ENCODE measurements around the gene DDX5.

DDX5 gene

GRCh38 chr17:64506201-64506575, at the start of gene DDX5:
TSS of gene DDX5 (minus strand) at chr17:64506289. CDS start at chr17:64506119, 170 bp downstream.
- Mint-ChIP-seq H3K4me1 (peaks cover 39 to 44% of the 10 kb centered on the region in 2 donors), H3K9me3 (no peaks in the 10 kb centered on the region), H3K27ac (peak within 1 kb of the TSS; percentile 100), H3K4me3 (peak within 1 kb of the TSS; percentile 97 to 98), H3K36me3 (peaks cover 49 to 63% of the 10 kb centered on the region in 2 donors), H3K27me3 (no peaks in the 10 kb centered on the region)
- ATAC-seq (replicated peaks) (peak; percentile 68 to 76), DNase-seq (peak; percentile 97)

- Mint-ChIP-seq H3K4me1 (no peaks in the 10 kb centered on the region), H3K9me3 (no peaks in the 10 kb centered on the region), H3K36me3 (peaks cover 11 to 13% of the 10 kb centered on the region in 2 donors), H3K27me3 (no peaks in the 10 kb centered on the region), H3K27ac (no peak overlapping the region), H3K4me3 (no peak overlapping the region)
- ATAC-seq (replicated peaks) (no peak), DNase-seq (no peak)
Measured at GRCh38 chr17:64555281-64555680, 49.2 kb upstream of the DDX5 start.

DNA sequence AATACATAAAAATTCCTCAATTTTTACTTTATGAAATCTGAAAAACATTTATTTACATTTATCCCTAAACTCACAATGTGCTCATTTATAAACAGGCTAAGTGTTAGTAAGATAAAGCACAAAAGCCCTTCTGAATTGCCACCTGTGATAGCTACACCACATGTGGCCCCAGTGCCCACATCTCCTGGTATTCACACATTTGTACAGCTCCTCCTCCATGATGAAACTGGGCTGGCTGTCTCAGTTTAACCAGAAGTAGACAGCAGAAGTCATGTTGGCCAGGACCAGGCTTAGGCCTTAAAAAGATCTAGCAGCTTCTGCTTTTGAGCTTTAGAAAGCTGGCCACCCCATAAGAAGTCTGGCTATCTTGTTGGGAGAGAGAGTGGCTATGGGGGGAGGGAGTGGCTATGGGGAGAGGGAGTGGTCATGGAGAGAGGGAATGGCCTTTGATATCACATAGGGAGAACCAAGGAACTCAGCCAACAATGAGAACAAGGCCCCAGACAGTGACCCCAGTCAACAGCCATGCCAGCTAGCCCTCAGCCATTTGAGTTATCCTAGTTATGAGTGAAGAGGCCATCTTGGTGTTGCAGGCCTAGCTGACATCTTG, 48.0 kb upstream of the DDX5 start:
- H3K4me3 Mint-ChIP-seq: no peak overlapping the region
- H3K27ac Mint-ChIP-seq: no peak overlapping the region
- no peaks in the 10 kb centered on the region for H3K9me3 Mint-ChIP-seq
- H3K36me3 Mint-ChIP-seq: peaks cover 11 to 13% of the 10 kb centered on the region in 2 donors
- no peak for ATAC-seq (replicated peaks)
- H3K4me1 Mint-ChIP-seq: no peaks in the 10 kb centered on the region
- H3K27me3 Mint-ChIP-seq: no peaks in the 10 kb centered on the region
- no peak for DNase-seq

- no peak for ATAC-seq (replicated peaks)
Measured at GRCh38 chr17:64551461-64551860, 45.4 kb upstream of the DDX5 start.

DNA sequence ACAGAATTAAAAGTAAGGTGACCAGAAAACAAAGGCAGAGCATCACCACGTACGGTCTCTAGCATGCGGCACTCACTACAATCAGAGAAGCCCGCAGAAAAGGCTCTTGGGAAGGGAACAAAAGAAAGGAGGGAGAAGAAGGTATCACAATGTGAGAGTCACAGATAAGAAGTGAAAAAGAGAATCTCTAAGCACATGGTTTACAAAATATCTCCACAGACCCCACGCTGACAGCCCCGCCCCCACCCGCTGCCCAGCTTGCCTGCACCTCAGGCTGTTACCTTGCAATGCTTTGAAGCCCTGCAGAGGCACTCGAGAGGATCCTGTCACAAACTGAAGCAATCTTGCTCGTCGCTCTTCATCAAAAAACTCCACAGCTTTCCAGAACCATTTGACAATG, 41.2 kb upstream of the DDX5 start:
- H3K27ac Mint-ChIP-seq: no peak overlapping the region
- DNase-seq: no peak
- H3K36me3 Mint-ChIP-seq: peaks cover 10 to 21% of the 10 kb centered on the region in 2 donors
- no peak overlapping the region for H3K4me3 Mint-ChIP-seq
- no peaks in the 10 kb centered on the region for H3K9me3 Mint-ChIP-seq
- H3K27me3 Mint-ChIP-seq: no peaks in the 10 kb centered on the region
- no peaks in the 10 kb centered on the region for H3K4me1 Mint-ChIP-seq
- ATAC-seq (replicated peaks): no peak

More at GRCh38 chr17:64551461-64551860, 45.4 kb upstream of the DDX5 start:
- Mint-ChIP-seq H3K4me3 (no peak overlapping the region), H3K36me3 (peaks cover 10 to 16% of the 10 kb centered on the region in 2 donors), H3K27me3 (no peaks in the 10 kb centered on the region), H3K4me1 (no peaks in the 10 kb centered on the region), H3K9me3 (no peaks in the 10 kb centered on the region), H3K27ac (no peak overlapping the region)
- DNase-seq: no peak

GRCh38 chr17:64546716-64547115, 40.6 kb upstream of the DDX5 start:
- Mint-ChIP-seq H3K4me1 (no peaks in the 10 kb centered on the region), H3K36me3 (peaks cover 10 to 24% of the 10 kb centered on the region in 2 donors), H3K27ac (no peak overlapping the region), H3K9me3 (no peaks in the 10 kb centered on the region), H3K4me3 (no peak overlapping the region), H3K27me3 (no peaks in the 10 kb centered on the region)
- DNase-seq (no peak), ATAC-seq (replicated peaks) (no peak)

DNA sequence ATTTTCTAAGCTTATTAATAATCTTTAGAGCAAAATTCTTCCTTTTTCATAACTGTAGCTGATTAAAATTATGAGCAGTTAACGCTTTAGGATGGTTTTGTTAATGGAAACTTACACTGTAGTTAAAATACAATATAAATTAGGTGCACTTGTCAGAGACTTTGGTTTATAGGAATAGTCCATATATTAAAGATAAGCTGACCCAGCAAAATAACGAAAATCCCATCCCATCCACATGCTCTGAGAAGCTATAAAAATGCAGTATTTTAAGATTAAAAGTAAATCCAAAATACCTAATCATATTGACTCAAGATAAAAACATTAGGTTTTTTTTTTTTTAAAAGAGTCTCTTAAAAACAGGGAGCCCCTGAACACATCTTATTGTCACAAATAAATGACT, 38.7 kb upstream of the DDX5 start:
- no peak for DNase-seq
- Mint-ChIP-seq H3K27me3 (no peaks in the 10 kb centered on the region), H3K9me3 (no peaks in the 10 kb centered on the region), H3K27ac (no peak overlapping the region), H3K4me3 (no peak overlapping the region), H3K36me3 (peaks cover 11 to 20% of the 10 kb centered on the region in 2 donors), H3K4me1 (no peaks in the 10 kb centered on the region)
- ATAC-seq (replicated peaks): no peak

GRCh38 chr17:64540118-64540776, 34.2 kb upstream of the DDX5 start:
- no peak for DNase-seq
- no peaks in the 10 kb centered on the region for H3K9me3 Mint-ChIP-seq
- ATAC-seq (replicated peaks): no peak
- peaks cover 0 to 7% of the 10 kb centered on the region in 2 donors for H3K4me1 Mint-ChIP-seq
- no peak overlapping the region for H3K27ac Mint-ChIP-seq
- H3K36me3 Mint-ChIP-seq: peaks cover 26 to 43% of the 10 kb centered on the region in 2 donors
- H3K27me3 Mint-ChIP-seq: no peaks in the 10 kb centered on the region
- H3K4me3 Mint-ChIP-seq: no peak overlapping the region

- Mint-ChIP-seq H3K27me3 (no peaks in the 10 kb centered on the region), H3K36me3 (peaks cover 32 to 50% of the 10 kb centered on the region in 2 donors), H3K9me3 (no peaks in the 10 kb centered on the region), H3K27ac (peak overlapping the region; percentile 4), H3K4me1 (peaks cover 3 to 9% of the 10 kb centered on the region in 2 donors), H3K4me3 (no peak overlapping the region)
- DNase-seq: no peak
- no peak for ATAC-seq (replicated peaks)
Measured at GRCh38 chr17:64538508-64539130, 32.5 kb upstream of the DDX5 start.

DNA sequence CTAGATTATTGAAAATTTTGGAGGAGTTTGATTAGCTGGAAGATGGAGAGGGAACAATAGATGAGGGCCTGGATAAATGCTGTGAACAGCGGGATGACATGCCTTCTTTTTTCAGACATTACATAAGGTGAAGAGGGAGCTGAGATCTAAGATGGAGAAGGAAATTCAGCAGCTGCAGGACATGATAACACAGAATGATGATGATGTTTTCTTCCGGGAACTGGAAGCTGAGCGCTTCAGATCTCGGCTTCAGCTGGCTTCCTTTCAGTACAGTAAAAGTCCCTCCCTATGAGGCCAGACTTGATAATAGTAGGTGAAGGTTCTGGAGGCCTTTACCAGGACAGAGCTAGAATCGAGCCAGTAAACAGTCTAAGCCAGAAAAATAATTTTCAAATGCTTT, 31.4 kb upstream of the DDX5 start:
- H3K9me3 Mint-ChIP-seq: no peaks in the 10 kb centered on the region
- no peak overlapping the region for H3K4me3 Mint-ChIP-seq
- peaks cover 40 to 54% of the 10 kb centered on the region in 2 donors for H3K36me3 Mint-ChIP-seq
- peaks cover 4 to 15% of the 10 kb centered on the region in 2 donors for H3K4me1 Mint-ChIP-seq
- DNase-seq: no peak
- ATAC-seq (replicated peaks): no peak
- H3K27ac Mint-ChIP-seq: peak overlapping the region; percentile 6
- H3K27me3 Mint-ChIP-seq: no peaks in the 10 kb centered on the region

- no peaks in the 10 kb centered on the region for H3K9me3 Mint-ChIP-seq
- peaks cover 39 to 56% of the 10 kb centered on the region in 2 donors for H3K36me3 Mint-ChIP-seq
- peaks cover 4 to 15% of the 10 kb centered on the region in 2 donors for H3K4me1 Mint-ChIP-seq
- no peak for ATAC-seq (replicated peaks)
- no peak for DNase-seq
- H3K4me3 Mint-ChIP-seq: no peak overlapping the region
- H3K27me3 Mint-ChIP-seq: no peaks in the 10 kb centered on the region
- no peak overlapping the region for H3K27ac Mint-ChIP-seq
Measured at GRCh38 chr17:64536913-64537312, 30.8 kb upstream of the DDX5 start.

DNA sequence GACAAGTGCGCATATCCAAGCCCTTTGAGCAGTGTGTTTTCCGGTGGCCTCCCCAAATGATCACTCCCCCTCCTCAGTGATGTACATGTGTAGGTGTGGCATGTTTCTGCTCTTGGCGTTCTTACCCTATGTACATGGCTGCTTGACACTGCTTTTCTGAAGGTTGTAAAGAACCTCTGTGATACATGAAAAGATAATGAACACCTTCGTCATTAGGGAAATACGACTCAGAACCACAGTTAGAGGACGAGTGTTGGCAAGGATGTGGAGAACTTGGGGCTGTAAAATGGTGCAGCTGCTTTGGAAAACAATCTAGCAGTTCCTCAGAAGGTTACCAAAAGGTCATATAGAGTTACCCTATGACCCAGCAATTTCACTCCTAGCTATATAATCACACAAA, 29.3 kb upstream of the DDX5 start:
- Mint-ChIP-seq H3K9me3 (no peaks in the 10 kb centered on the region), H3K27me3 (no peaks in the 10 kb centered on the region), H3K27ac (no peak overlapping the region), H3K4me1 (peaks cover 10 to 25% of the 10 kb centered on the region in 2 donors), H3K36me3 (peaks cover 42 to 59% of the 10 kb centered on the region in 2 donors), H3K4me3 (no peak overlapping the region)
- ATAC-seq (replicated peaks) (peak in 1 of 2 donors; percentile 33), DNase-seq (no peak)

- H3K27ac Mint-ChIP-seq: peak overlapping the region; percentile 72
- H3K4me3 Mint-ChIP-seq: no peak overlapping the region
- H3K36me3 Mint-ChIP-seq: peaks cover 46 to 61% of the 10 kb centered on the region in 2 donors
- ATAC-seq (replicated peaks) (peak; percentile 50 to 52), DNase-seq (no peak)
- H3K9me3 Mint-ChIP-seq: no peaks in the 10 kb centered on the region
- peaks cover 10 to 25% of the 10 kb centered on the region in 2 donors for H3K4me1 Mint-ChIP-seq
- no peaks in the 10 kb centered on the region for H3K27me3 Mint-ChIP-seq
Measured at GRCh38 chr17:64534187-64534586, 28.1 kb upstream of the DDX5 start.

- Mint-ChIP-seq H3K4me3 (no peak overlapping the region), H3K36me3 (peaks cover 44 to 62% of the 10 kb centered on the region in 2 donors), H3K9me3 (no peaks in the 10 kb centered on the region), H3K27ac (peak overlapping the region; percentile 72), H3K27me3 (no peaks in the 10 kb centered on the region), H3K4me1 (peaks cover 10 to 25% of the 10 kb centered on the region in 2 donors)
- no peak for DNase-seq
- ATAC-seq (replicated peaks): no peak
Measured at GRCh38 chr17:64533784-64534183, 27.7 kb upstream of the DDX5 start.

DNA sequence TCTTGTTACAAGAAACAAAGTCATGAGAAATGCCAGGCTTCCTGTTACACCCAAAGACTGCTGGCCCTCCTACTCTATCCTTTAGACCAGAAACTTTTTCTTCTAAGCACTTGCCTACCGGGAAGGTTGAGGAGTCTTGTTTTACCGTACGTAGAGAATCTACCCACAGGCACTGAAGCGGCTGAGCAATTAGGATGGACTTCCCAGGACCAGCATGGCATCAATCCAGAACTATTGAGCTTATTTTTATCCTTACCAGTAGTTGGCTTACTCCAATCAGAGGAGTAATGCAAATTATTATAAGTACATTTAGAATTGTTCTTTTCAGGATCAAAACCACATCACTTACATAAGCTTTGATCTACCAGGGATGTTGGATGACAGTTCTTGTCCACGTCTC, 26.3 kb upstream of the DDX5 start:
- no peak for DNase-seq
- Mint-ChIP-seq H3K27ac (no peak overlapping the region), H3K4me1 (peaks cover 10 to 25% of the 10 kb centered on the region in 2 donors), H3K9me3 (no peaks in the 10 kb centered on the region), H3K36me3 (peaks cover 43 to 62% of the 10 kb centered on the region in 2 donors), H3K27me3 (no peaks in the 10 kb centered on the region), H3K4me3 (no peak overlapping the region)
- no peak for ATAC-seq (replicated peaks)

Measured in stimulated activated naive B cell treated with anti-CD40 and anti-IgM and Interleukin-4, amounts not matched to agents 10 μg/mL and 1 μg/mL and 100 μg/mL, for 72 hours (primary cell).